ENCODE measurements around the gene OR8D1. TPM values are rescaled to one million over a fixed set of nuclear protein-coding genes. Genes with fewer than 3 reads are reported as not detected.

Gene OR8D1
- total RNA-seq, 4 donors from 2014 or later = not detected

- Histone ChIP-seq H3K27ac (replicated peaks in 1 of 4) (no peak overlapping the region), H3K4me3 (no peak overlapping the region), H3K36me3 (no peaks in the 10 kb centered on the region), H3K9me3 (no peaks in the 10 kb centered on the region), H3K4me1 (no peaks in the 10 kb centered on the region), H3K27me3 (no peaks in the 10 kb centered on the region)
- no peak for TF ChIP-seq EP300 (IDR thresholded peaks at IDR 0.05)
- TF ChIP-seq POLR2AphosphoS5 (IDR thresholded peaks at IDR 0.05) = no peak
- TF ChIP-seq POLR2A (IDR thresholded peaks at IDR 0.05; ENCODE audit: low read depth) = no peak
- TF ChIP-seq CTCF (IDR thresholded peaks at IDR 0.05) = no peak
- DNase-seq (ENCODE audit: extremely low spot score) = no peak
- intact Hi-C loops (cut with DNase I) = no loop called here
- WGBS = 80% methylated on average over 6 of the region's 6 CpGs
These were observed 25.8 kb upstream of the OR8D1 start for GRCh38 chr11:124339396-124340141.

GRCh38 chr11:124331873-124332272 is 18.1 kb upstream of the OR8D1 start:
- intact Hi-C loops (cut with DNase I) = no loop called here
- no peaks in the 10 kb centered on the region for H3K4me1 ChIP-seq
- no peaks in the 10 kb centered on the region for H3K27me3 ChIP-seq
- 75% methylated on average over 3 of the region's 3 CpGs for WGBS
- DNase-seq (ENCODE audit: extremely low spot score) = no peak
- no peaks in the 10 kb centered on the region for H3K36me3 ChIP-seq
- H3K9me3 ChIP-seq = no peaks in the 10 kb centered on the region
- H3K27ac ChIP-seq (replicated peaks in 1 of 4) = no peak overlapping the region
- no peak for TF ChIP-seq POLR2AphosphoS5 (IDR thresholded peaks at IDR 0.05)
- TF ChIP-seq EP300 (IDR thresholded peaks at IDR 0.05) = no peak
- TF ChIP-seq CTCF (IDR thresholded peaks at IDR 0.05) = no peak
- TF ChIP-seq POLR2A (IDR thresholded peaks at IDR 0.05; ENCODE audit: low read depth) = no peak
- no peak overlapping the region for H3K4me3 ChIP-seq

- no peak for TF ChIP-seq POLR2AphosphoS5 (IDR thresholded peaks at IDR 0.05)
- no peak for TF ChIP-seq EP300 (IDR thresholded peaks at IDR 0.05)
- TF ChIP-seq CTCF (IDR thresholded peaks at IDR 0.05) = no peak
- no peak for TF ChIP-seq POLR2A (IDR thresholded peaks at IDR 0.05; ENCODE audit: low read depth)
- H3K4me3 ChIP-seq = no peak overlapping the region
- H3K27me3 ChIP-seq = no peaks in the 10 kb centered on the region
- no peaks in the 10 kb centered on the region for H3K36me3 ChIP-seq
- H3K9me3 ChIP-seq = no peaks in the 10 kb centered on the region
- no peak overlapping the region for H3K27ac ChIP-seq (replicated peaks in 1 of 4)
- no peaks in the 10 kb centered on the region for H3K4me1 ChIP-seq
- 45% methylated on average over 2 of the region's 2 CpGs for WGBS
- intact Hi-C loops (cut with DNase I) = no loop called here
- no peak for DNase-seq (ENCODE audit: extremely low spot score)
These were observed 16.2 kb upstream of the OR8D1 start for GRCh38 chr11:124329787-124330478.

- no peaks in the 10 kb centered on the region for H3K27me3 ChIP-seq
- no peaks in the 10 kb centered on the region for H3K4me1 ChIP-seq
- TF ChIP-seq POLR2AphosphoS5 (IDR thresholded peaks at IDR 0.05) = no peak
- TF ChIP-seq CTCF (IDR thresholded peaks at IDR 0.05) = no peak
- TF ChIP-seq EP300 (IDR thresholded peaks at IDR 0.05) = no peak
- no peak for TF ChIP-seq POLR2A (IDR thresholded peaks at IDR 0.05; ENCODE audit: low read depth)
- no peaks in the 10 kb centered on the region for H3K36me3 ChIP-seq
- DNase-seq (ENCODE audit: extremely low spot score) = no peak
- H3K27ac ChIP-seq (replicated peaks in 1 of 4) = no peak overlapping the region
- H3K4me3 ChIP-seq = no peak overlapping the region
- WGBS = 91% methylated on average over 1 of the region's 1 CpG
- H3K9me3 ChIP-seq = no peaks in the 10 kb centered on the region
- intact Hi-C loops (cut with DNase I) = no loop called here
These were observed 14.0 kb upstream of the OR8D1 start for GRCh38 chr11:124327775-124328174.

All from esophagus muscularis mucosa (tissue), 4 donors.